Stomach (tissue), 4 donors: ENCODE data around the gene SPATA6.

Source experiments
- EP300 ChIP-seq: sonication (generic); formaldehyde crosslinking; IDR thresholded peaks from one replicate; pipeline ENCODE4 v1.6.1; 2017; ENCODE audit warnings: antibody characterized with exemption
- POLR2A ChIP-seq, 4 donors: fragments of 450-650 bp; IDR thresholded peaks; one replicate each; pipeline ENCODE4 v1.6.1; 2016; ENCODE audit warnings: antibody characterized with exemption in 4 of 4, control low read depth in 2 of 4, mild to moderate bottlenecking in 1 of 4, moderate library complexity in 1 of 4
- POLR2AphosphoS5 ChIP-seq, 3 donors: sonication (generic); formaldehyde crosslinking; IDR thresholded peaks; one replicate each; pipeline ENCODE4 v1.6.1; 2016; ENCODE audit warnings: antibody characterized with exemption in 3 of 3

- no peak for TF ChIP-seq EP300
- TF ChIP-seq POLR2A (IDR thresholded peaks at IDR 0.05), result no peak
- no peak for TF ChIP-seq POLR2AphosphoS5 (IDR thresholded peaks at IDR 0.05)
These were observed 28.8 kb upstream of the SPATA6 start for GRCh38 chr1:48500541-48501450.
